PC-9 (cell line): ENCODE results near the gene TRIP13. TPM values are rescaled to one million over a fixed set of nuclear protein-coding genes. Genes with fewer than 3 reads are reported as not detected.

ENCODE experiments used
- BruUV-seq: library from RNA; stranded (reverse); fragments of 400-500 nt; replicated peaks from 2 replicates; lab custom pipeline; 2021; lab: Mats Ljungman, UMichigan
- CTCF ChIA-PET: fragments of 300-600 bp; sonication (Branson Sonifier 250); formaldehyde crosslinking; loops from one replicate; lab custom pipeline; 2022; ENCODE audit warnings: antibody characterized with exemption; lab: Charles Lee
- POLR2A ChIA-PET: fragments of 300-600 bp; sonication (Branson Sonifier 250); formaldehyde crosslinking; loops from one replicate; lab custom pipeline; 2022; ENCODE audit warnings: antibody characterized with exemption; ENCODE audit not compliant: unreplicated experiment; lab: Charles Lee
- DNase-seq, 2 experiments: peaks; one replicate each; pipeline versions ENCODE4 v3.0.0 to v3.0.0-alpha.2; 2015 to 2022; ENCODE audit warnings: mixed read lengths in 1 of 2
- H2AFZ ChIP-seq: fragments of 200-600 bp; sonication (generic); 2 replicates; pipeline ENCODE4 v1.8.1; 2017; ENCODE audit warnings: antibody characterized with exemption
- H3F3A ChIP-seq: fragments of 200-600 bp; sonication (generic); 2 replicates; pipeline ENCODE4 v1.8.1; 2017; ENCODE audit warnings: antibody characterized with exemption, mild to moderate bottlenecking, low read depth; ENCODE audit not compliant: insufficient read depth
- H3K27ac ChIP-seq: fragments of 200-600 bp; sonication (generic); 2 replicates; pipeline ENCODE4 v1.6.1; 2016; ENCODE audit warnings: mixed run types
- H3K27me3 ChIP-seq: fragments of 200-600 bp; sonication (generic); 2 replicates; pipeline ENCODE4 v1.6.1; 2016; ENCODE audit warnings: low read depth, mixed run types; ENCODE audit not compliant: insufficient read depth
- H3K36me3 ChIP-seq: fragments of 200-600 bp; sonication (generic); 2 replicates; pipeline ENCODE4 v1.6.1; 2016; ENCODE audit warnings: low read depth, mixed run types
- H3K4me1 ChIP-seq: fragments of 200-600 bp; sonication (generic); replicated peaks from 2 replicates; pipeline ENCODE4 v1.6.1; 2016; ENCODE audit warnings: mixed run types; ENCODE audit not compliant: insufficient read depth
- H3K4me2 ChIP-seq: fragments of 200-600 bp; sonication (generic); 2 replicates; pipeline ENCODE4 v1.6.1; 2017; ENCODE audit warnings: mixed run types
- H3K4me3 ChIP-seq: fragments of 200-600 bp; sonication (generic); 2 replicates; pipeline ENCODE4 v1.6.1; 2016; ENCODE audit warnings: mixed run types
- H3K79me2 ChIP-seq: fragments of 200-600 bp; sonication (generic); 2 replicates; pipeline ENCODE4 v1.6.1; 2017; ENCODE audit warnings: low read depth, mixed run types
- H3K9me2 ChIP-seq: fragments of 200-600 bp; sonication (generic); 2 replicates; pipeline ENCODE4 v1.8.1; 2017; ENCODE audit warnings: mild to moderate bottlenecking; ENCODE audit not compliant: insufficient read depth
- H3K9me3 ChIP-seq: fragments of 200-600 bp; sonication (generic); 2 replicates; pipeline ENCODE4 v1.8.1; 2016; ENCODE audit warnings: low read depth; ENCODE audit not compliant: insufficient read depth
- H4K20me1 ChIP-seq: fragments of 200-600 bp; sonication (generic); 2 replicates; pipeline ENCODE4 v1.8.1; 2017; ENCODE audit not compliant: insufficient read depth
- EZH2 ChIP-seq: fragments of 200-600 bp; sonication (generic); IDR thresholded peaks from 2 replicates; pipeline ENCODE4 v1.8.0; 2017; ENCODE audit warnings: antibody characterized with exemption, low read depth
- intact Hi-C: fragments of 100-400 bp; cut with micrococcal nuclease; formaldehyde crosslinking; loops from one replicate; pipeline ENCODE4 v1.10.0; 2022; ENCODE audit not compliant: unreplicated experiment
- total RNA-seq: library from RNA; stranded (reverse); gene quantifications from 2 replicates; pipeline ENCODE4 v1.2.3, GENCODE V29; 2021
- TF ChIP-seq, protein P1 (sequence below): fragments of 200-600 bp; sonication (generic); conservative IDR thresholded peaks from 2 replicates; pipeline ENCODE4 v1.6.1; 2017; ENCODE audit warnings: mixed run types, antibody characterized with exemption, mild to moderate bottlenecking, moderate library complexity

The TRIP13 gene
- total RNA-seq, 1 experiment from 2014 or later, result 74.0 TPM

DNA sequence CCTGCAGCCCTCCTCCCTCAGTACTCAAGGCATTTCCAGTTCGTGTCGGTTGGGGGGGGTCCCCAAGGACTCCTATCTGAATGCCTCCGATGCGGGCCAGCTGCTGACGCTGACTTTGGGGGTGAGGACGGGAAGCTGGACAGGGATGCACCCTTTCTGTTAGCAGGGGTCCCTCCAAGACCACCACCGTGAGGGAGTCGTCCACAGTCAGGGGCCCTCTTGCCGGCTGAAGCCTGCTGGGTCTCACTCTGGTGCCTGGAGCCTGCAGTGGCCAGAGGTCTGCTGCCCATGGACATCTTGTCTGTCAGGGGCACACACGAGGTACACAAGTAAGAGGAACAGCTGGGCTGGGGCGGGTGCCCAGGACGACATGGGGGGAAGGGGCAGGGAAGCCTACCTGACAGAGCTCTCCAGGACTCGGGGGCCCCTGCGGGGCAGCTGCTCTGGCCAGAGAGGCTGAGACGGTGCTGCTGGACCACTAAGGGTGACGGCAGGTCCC, 32.8 kb upstream of the TRIP13 start:
- intact Hi-C loops, result no loop called here
- DNase-seq, result no peak
- H2AFZ ChIP-seq, result no peak overlapping the region
- ChIA-PET CTCF (no interaction called here), POLR2A (no interaction called here)
- H3K36me3 ChIP-seq, result no peaks in the 10 kb centered on the region
- no peak overlapping the region for H3K27ac ChIP-seq
- TF ChIP-seq, protein P1, sequence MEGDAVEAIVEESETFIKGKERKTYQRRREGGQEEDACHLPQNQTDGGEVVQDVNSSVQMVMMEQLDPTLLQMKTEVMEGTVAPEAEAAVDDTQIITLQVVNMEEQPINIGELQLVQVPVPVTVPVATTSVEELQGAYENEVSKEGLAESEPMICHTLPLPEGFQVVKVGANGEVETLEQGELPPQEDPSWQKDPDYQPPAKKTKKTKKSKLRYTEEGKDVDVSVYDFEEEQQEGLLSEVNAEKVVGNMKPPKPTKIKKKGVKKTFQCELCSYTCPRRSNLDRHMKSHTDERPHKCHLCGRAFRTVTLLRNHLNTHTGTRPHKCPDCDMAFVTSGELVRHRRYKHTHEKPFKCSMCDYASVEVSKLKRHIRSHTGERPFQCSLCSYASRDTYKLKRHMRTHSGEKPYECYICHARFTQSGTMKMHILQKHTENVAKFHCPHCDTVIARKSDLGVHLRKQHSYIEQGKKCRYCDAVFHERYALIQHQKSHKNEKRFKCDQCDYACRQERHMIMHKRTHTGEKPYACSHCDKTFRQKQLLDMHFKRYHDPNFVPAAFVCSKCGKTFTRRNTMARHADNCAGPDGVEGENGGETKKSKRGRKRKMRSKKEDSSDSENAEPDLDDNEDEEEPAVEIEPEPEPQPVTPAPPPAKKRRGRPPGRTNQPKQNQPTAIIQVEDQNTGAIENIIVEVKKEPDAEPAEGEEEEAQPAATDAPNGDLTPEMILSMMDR, result no peak
- TF ChIP-seq EZH2, result no peak
- peaks cover 11% of the 10 kb centered on the region; the same call in 1 of the 2 replicates for H3F3A ChIP-seq
- H3K4me2 ChIP-seq, result no peak overlapping the region
- no peaks in the 10 kb centered on the region for H3K9me3 ChIP-seq
- H3K4me3 ChIP-seq, result no peak overlapping the region
- H4K20me1 ChIP-seq, result peaks cover 18% of the 10 kb centered on the region
- no peaks in the 10 kb centered on the region for H3K4me1 ChIP-seq
- no peaks in the 10 kb centered on the region for H3K9me2 ChIP-seq
- H3K79me2 ChIP-seq, result no peaks in the 10 kb centered on the region
- H3K27me3 ChIP-seq, result no peaks in the 10 kb centered on the region
- BruUV-seq, result no TSS peak

DNA sequence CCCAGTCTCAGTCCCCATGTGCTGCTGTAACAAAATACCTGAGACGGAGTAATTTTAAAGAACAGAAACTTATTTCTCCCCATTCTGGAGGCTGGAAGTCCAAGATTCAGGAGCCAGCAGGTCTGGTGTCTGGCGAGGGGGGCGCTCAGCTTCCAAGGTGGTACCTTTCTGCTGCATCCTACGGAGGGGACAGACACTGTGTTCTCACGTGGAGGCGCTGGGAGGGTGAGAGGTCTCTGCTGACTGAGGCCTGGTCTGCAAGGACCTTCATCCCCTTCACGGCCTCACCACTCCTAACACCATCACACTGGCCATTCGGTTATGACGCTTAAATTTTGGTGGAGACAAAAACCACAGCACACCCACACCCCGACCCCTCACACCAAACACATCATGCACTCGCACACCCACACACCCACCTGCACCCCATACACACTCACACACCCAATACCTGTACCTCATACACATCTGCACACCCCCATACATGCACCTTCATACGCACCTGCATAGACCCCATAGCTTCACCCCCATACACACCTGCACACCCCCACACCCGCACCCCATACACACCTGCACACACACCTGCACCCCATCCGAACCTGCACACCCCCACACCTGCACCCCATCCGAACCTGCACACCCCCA, 32.1 kb upstream of the TRIP13 start:
- Histone ChIP-seq H3K27me3 (no peaks in the 10 kb centered on the region), H3K4me2 (no peak overlapping the region), H3K9me3 (no peaks in the 10 kb centered on the region), H3K36me3 (no peaks in the 10 kb centered on the region), H3K79me2 (no peaks in the 10 kb centered on the region), H4K20me1 (peaks cover 21% of the 10 kb centered on the region), H3K27ac (no peak overlapping the region), H2AFZ (no peak overlapping the region), H3K9me2 (no peaks in the 10 kb centered on the region), H3K4me1 (no peaks in the 10 kb centered on the region), H3K4me3 (no peak overlapping the region), H3F3A (peaks cover 11% of the 10 kb centered on the region; the same call in 1 of the 2 replicates)
- ChIA-PET CTCF (interaction anchor here (0.5 kb wide), 1 partner anchor 938 kb away, joined by 3 read pairs; no protein-coding TSS in a partner anchor), POLR2A (no interaction called here)
- intact Hi-C loops, result no loop called here
- no peak for DNase-seq
- no peak for TF ChIP-seq EZH2
- TF ChIP-seq, protein P1, result no peak
- TSS peak; percentile 22 for BruUV-seq

- CTCF ChIA-PET, result interaction anchor here (0.6 kb wide), 1 partner anchor 464 kb away, joined by 4 read pairs; no protein-coding TSS in a partner anchor
- TF ChIP-seq EZH2, result no peak
- TF ChIP-seq, protein P1, result no peak
Measured at GRCh38 chr5:861442-862366, 31.0 kb upstream of the TRIP13 start.

More at GRCh38 chr5:861442-862366, 31.0 kb upstream of the TRIP13 start:
- Histone ChIP-seq H4K20me1 (peaks cover 32% of the 10 kb centered on the region), H3K36me3 (no peaks in the 10 kb centered on the region), H2AFZ (no peak overlapping the region), H3F3A (peaks cover 1% of the 10 kb centered on the region; the same call in 1 of the 2 replicates), H3K9me3 (no peaks in the 10 kb centered on the region), H3K4me3 (no peak overlapping the region), H3K27ac (no peak overlapping the region), H3K79me2 (no peaks in the 10 kb centered on the region), H3K9me2 (no peaks in the 10 kb centered on the region), H3K4me2 (no peak overlapping the region), H3K27me3 (no peaks in the 10 kb centered on the region), H3K4me1 (no peaks in the 10 kb centered on the region)
- intact Hi-C loops, result no loop called here
- POLR2A ChIA-PET, result no interaction called here
- no TSS peak for BruUV-seq
- DNase-seq, result no peak
